HG03108 (cell line): ENCODE results near the gene S100PBP.
A peak's percentile ranks its signal among the peaks of the same experiment; 100 is the strongest.
"Not testable (repeated sequence)": the region's sequence is repeated elsewhere in the genome, so short reads cannot be mapped to it uniquely, and the experiment has no call there.

Experiments used
- ATAC-seq: cut with Tn5 transposase; IDR thresholded peaks from one replicate; pipeline ENCODE4 v1.9.1; 2021; ENCODE audit warnings: moderate library complexity; ENCODE audit not compliant: unreplicated experiment

The S100PBP gene

DNA sequence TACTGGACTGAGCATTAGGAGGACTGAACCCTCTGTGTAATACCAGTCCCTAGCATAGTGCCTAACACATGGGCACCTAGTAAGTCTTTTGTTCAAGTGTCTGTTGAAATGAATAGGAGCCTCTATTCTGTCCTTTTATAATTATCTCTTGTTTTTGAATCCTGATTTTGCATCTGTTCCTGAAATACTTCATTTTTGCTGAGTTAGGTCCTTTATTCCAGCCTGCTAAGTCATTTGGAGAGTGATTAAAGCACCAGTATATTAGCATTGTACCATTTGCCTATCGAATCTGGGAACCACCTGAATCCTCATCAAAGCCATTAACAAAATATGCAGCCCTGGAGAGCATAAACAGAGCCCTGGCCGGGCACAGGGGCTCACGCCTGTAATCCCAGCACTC is 32.6 kb upstream of the S100PBP start:
- no peak for ATAC-seq

DNA sequence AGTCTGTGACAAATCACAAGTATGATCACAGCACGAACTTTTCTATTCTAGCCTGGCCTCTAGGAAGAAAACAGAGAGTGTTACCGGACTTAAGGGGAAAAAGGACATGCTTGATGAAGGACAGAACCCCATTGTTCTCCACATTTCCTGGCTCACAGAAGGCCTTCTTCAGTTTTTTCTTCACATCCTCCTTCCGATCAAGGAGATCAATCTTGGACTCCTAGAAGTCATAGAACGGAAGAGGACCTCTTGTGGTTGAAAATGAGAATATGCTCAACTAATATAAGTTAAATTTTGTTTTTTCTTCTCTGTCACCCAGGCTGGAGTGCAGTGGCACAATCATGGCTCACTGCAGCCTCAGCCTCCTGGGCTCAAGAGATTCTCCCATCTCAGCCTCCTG is 30.6 kb upstream of the S100PBP start:
- no peak for ATAC-seq

DNA sequence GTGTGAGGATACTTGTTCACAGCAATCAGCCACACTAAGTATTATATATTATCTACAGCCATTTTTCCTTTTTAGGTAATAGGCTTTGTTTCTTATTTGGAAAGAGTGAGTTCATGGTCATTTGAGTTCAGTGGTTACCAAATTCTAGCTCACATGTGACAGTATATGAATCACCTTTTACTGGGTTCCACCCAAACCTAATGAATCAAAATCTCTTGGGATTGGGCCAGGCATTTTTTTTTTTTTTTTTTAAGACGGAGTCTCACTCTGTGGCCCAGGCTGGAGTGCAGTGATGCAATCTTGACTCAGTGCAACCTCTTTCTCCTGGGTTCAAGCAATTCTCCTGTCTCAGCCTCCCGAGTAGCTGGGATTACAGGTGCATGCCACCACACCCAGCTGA is 28.1 kb upstream of the S100PBP start:
- not testable (repeated sequence) for ATAC-seq

DNA sequence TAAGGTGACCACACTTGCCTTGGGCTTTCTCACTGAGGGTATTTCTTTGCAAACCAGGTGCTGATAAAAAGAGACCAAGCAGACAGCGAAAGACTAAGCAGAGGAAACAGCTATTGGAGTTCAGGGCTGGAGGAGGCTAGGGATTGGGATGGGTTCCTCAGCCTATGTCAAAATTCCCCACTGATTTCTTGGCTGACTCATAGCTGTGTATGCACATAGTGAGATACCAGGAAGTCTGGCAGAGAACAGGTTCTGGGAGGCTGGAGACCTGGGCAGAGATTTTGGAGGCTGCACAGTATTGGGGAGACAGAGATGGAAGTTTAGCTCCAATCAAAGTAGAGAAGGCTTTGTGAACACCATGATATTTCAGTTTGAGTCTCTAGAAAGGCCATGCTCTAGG is 25.6 kb upstream of the S100PBP start:
- ATAC-seq: no peak

DNA sequence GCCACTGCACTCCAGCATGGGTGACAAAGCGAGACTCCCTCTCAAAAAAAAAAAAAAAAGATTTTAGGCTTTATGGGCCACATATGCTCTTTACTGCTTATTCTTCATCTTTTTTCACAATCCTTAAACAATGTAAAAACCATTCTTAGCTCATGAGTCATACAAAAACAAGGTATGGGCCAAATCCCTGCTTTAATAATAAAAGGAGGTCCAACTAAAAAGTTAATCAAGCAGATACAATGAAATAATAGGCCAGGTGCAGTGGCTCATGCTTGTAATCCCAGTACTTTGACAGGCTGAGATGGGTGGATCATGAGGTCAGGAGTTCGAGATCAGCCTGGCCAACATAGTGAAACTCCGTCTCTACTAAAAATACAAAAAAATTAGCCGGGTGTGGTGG is 21.7 kb upstream of the S100PBP start:
- not testable (repeated sequence) for ATAC-seq

DNA sequence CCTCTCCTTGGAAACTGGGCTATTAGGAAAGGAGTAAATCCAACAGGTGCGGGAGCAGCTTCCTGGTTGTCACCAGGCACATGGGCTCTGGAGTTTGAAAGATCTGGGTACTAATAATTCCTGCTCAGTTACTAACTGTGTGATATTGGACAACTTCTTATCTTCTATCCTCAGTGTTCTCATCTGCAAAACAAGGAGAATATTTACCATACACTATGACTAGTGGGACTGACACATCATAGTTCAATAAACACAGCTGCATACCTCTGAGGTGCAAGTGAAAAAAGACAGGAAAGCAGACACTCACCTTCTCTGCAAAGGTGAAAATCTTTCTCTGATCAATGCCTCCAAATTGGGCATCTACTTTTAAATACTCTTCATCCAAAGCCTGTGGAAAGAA is 20.0 kb upstream of the S100PBP start:
- ATAC-seq: no peak

DNA sequence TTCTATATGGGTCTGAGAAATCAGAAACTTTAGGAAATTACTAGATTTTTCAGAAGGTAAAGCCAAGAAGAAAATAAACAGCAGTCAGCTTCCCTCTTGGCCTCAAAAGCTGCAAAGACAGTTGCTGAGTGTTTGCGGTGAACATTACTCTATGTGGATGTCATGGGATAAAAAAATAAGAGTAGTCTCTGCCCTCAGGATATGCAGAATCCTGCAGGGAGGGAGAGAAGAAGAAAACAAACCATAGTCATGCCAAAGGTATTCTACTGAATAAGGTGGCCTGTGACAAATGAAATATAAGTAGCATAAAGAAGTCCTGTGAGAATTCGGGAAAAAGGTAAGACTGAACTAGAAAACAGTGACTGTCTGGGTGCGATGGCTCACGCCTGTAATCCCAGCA is 19.3 kb upstream of the S100PBP start:
- ATAC-seq: no peak

DNA sequence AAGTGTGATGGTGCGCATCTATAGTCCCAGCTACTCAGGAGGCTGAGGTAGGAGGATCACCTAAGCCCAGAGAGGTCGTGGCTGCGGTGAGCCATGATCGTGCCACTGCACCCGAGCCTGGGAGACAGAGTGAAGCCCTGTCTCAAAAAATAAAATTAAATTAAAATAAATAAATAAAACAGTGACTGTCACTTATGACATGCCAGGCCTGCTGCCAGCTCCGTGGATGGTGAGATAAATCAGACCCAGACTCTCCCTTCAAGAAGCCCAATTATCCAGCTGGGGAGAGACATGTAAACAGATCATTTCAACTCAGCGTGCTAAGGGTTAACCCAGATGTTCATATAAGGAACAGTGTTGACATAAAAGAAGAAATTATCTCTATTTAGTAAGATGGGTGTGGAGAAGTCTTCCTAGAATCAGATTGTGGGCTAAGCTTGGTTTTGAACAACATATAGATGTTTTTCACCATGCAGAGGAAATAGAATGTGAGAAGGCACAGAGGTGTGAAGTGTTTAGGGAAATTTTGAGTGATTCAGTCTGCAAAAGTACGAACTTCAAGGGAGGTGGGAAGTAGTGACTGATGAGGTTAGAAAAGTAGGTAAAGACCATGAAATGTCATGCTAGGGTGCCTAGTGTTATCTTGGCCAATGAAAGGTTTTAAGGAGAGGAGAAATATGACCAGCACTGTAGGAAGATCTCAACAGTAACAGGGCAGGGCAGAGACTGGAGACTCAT is 18.6 kb upstream of the S100PBP start:
- no peak for ATAC-seq

DNA sequence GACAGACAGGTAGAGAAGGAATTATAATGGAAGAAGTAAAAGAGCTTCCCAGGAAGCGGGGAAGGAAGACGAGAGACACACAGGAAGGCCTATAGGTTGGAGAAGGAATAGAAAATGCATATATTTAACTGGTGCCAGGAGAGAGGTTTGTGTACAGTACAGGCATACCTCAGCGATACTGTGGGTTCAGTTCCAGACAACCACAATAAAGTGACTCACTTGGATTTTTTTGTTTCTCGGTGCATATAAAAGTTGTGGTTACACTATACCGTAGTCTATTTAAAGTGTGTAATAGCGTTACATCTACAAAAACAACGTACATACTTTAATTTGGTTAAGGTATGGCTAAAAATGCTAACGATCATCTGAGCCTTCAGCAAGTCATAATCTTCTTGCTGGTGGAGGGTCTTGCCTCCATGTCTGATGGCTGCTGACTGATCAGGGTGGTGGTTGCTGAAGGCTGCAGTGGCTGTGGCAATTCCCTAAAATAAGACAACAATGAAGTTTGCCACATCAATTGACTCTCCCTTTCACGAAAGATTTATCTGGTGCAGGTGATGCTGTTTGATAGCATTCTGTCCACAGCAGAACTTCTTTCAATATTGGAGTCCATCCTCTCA is 16.2 kb upstream of the S100PBP start:
- no peak for ATAC-seq

DNA sequence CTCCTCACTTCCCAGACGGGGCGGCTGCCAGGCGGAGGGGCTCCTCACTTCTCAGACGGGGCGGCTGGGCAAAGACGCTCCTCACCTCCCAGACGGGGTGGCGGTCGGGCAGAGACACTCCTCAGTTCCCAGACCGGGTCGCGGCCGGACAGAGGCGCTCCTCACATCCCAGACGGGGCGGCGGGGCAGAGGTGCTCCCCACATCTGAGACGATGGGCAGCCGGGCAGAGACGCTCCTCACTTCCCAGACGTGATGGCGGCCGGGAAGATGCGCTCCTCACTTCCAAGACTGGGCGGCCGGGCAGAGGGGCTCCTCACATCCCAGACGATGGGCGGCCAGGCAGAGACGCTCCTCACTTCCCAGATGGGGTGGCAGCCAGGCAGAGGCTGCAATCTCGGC is 13.0 kb upstream of the S100PBP start:
- not testable (repeated sequence) for ATAC-seq

DNA sequence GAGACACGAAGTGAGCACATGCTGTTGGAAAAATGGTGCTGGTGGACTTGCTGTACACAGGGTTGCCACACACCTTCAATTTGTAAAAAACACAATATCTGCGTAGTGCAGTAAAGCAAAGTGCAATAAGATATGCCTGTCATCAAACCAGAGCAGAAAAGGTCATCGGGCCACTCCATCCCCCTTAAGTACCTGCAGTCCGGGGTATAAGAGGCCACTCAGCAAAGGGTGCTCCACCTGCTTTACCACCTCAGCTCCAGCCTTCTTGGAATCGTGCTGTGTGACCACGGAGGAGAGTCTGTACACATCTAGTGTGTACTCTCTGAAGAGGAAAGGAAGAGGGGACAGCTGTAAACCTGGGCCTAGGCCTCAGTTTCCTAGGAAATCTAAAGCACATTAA is 11.2 kb upstream of the S100PBP start:
- ATAC-seq: no peak

DNA sequence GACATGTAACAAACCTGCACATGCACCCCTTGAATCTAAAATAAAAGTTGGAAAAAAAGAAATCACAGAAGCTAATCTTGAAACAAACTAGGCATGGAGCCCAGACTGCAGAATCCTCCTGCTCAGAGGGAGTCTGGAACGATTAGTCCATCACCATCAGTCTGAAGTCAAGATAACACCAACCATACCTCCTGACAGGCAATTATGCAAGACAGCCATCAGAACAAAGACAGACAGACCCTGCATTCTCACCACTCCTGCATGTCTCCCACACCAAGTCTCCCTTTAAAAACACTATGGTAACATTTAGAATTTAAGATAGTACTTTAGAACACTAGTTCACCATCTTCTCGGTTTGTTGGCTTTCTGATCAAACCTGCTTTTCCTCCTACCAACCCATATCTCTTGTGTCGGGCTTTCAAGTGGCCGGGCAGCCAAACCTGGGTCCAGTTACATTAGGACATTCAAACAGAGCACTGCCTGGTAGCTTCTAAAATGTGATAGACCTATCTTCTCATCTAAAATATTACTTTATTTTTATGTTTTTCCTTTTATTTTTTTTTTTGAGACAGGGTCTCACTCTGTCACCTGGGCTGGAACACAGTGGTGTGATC is 10.4 kb upstream of the S100PBP start:
- ATAC-seq: no peak

DNA sequence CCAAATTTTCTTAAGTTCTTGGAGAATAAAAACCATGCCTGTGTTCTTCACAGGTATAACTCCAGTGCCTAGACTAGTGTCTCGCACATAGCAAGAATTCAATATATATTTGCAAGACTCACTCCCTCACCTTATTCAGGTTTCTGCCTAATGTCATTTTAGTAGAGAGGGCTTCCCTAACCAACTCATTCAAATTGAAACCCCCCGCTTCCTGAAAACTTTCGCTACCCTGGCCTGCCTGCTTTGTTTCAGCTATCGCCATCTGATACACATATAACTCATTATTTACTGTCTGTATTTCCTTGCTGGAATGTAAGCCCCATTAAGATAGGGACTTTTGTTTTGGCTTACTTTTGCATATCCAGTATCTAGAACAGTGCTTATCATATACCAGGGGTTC is 8.9 kb upstream of the S100PBP start:
- no peak for ATAC-seq

DNA sequence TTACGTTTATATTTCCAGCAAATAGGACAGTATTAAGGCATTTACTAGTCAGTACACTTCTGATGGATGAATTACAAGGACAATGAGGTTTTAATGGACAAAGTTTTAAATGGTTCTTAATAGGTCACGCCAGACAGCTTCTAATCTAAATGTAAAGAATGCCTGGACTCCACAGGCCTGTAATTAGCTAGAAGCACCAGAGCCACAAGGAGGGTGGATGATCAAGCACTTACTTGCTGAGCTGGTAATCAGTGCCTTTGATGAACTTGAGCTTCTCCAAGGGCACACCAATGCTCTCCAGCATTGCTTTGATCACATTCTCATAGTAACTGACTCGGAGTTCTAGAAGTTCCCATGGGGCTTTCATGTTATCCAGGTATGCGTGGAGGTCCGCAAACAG is 7.1 kb upstream of the S100PBP start:
- no peak for ATAC-seq

DNA sequence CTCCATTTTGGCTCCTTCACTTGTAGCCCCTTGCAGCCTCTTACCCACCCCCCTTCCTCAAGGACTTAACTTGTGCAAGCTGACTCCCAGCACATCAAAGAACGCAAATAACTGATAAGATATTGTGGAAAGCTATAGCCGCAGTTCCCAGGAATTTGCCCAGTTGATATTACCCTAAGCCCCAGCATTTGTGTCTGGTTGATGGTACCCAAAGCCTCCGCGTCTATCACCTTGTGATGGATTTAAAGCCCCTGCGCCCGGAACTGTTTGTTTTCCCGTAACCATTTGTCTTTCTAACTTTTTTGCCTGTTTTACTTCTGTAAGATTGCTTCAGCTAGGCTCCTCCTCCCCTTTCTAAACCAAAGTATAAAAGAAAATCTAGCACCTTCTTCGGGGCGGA is 6.2 kb upstream of the S100PBP start:
- ATAC-seq: no peak

DNA sequence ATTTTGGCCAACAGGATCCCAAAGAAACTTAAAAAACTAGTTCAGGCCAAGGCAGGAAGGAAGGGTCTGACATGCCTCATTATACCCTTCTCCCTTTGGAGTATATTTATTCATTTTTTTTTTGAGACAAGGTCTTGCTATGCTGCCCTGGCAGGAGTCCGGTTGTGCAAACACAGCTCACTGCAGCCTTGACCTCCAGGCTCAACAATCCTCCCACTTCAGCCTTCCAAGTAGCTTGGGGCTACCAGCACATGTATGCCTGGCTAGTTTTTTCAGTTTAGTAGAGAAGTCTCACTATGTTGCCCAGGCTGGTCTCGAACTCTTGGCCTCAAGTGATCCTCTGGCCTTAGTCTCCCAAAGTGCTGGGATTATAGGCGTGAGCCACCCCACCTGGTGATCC is 5.5 kb upstream of the S100PBP start:
- no peak for ATAC-seq

DNA sequence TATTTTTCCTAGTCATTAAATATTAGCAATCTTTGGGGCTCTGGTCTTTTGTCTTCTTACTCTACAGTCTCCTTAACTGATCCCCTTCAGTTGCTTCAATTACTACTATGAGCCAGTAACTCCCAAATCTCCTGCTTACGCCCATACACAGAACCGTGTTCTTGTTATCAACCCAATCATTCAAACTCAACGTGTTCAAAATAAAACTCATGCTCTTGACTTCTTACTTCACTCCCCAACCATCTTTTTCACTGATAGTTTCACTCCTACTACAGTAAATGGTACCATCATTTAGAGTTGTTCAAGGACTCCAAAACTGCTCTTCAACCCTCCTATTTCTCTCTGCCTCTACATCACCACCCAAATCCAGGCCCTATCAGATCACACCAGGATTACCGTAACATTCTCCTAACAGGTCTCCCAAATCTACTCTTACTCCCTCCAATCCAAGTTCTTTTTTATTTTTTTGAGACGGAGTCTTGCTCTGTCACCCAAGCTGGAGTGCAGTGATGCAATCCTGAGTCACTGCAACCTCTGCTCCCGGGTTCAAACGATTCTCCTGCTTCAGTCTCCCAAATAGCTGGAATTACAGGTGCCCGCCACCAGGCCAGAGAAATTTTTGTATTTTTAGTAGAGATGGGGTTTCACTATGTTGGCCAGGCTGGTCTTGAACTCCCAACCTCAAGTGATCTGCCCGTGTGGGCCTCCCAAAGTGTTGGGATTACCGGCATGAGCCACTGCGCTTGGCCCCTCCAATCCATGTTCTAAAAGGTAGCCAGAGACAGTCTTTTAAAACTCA is 3.3 kb upstream of the S100PBP start:
- no peak for ATAC-seq

DNA sequence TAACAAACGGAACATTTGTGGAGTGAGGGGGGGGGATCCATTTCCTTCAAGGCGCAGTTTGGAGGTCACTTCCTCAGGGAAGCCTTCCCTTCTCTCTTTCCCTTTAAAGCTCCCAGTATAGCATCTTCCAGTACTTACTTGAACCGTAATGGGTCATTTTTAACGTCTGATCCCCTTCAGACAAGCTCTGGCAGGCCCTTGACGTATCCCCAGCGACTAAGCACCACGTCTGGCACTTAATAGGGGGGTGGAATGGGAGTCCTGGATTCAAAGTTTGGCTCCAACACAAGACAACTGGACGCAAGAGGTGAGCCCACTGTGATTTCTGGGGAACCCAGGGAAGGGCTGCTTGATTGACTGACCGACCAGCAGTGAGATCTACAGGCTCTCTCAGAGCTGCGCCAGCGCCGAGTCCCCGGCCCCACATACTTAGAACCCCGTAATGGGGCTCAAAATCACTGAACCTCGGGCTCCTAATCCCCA is 736 bp upstream of the S100PBP start:
- ATAC-seq: no peak

DNA sequence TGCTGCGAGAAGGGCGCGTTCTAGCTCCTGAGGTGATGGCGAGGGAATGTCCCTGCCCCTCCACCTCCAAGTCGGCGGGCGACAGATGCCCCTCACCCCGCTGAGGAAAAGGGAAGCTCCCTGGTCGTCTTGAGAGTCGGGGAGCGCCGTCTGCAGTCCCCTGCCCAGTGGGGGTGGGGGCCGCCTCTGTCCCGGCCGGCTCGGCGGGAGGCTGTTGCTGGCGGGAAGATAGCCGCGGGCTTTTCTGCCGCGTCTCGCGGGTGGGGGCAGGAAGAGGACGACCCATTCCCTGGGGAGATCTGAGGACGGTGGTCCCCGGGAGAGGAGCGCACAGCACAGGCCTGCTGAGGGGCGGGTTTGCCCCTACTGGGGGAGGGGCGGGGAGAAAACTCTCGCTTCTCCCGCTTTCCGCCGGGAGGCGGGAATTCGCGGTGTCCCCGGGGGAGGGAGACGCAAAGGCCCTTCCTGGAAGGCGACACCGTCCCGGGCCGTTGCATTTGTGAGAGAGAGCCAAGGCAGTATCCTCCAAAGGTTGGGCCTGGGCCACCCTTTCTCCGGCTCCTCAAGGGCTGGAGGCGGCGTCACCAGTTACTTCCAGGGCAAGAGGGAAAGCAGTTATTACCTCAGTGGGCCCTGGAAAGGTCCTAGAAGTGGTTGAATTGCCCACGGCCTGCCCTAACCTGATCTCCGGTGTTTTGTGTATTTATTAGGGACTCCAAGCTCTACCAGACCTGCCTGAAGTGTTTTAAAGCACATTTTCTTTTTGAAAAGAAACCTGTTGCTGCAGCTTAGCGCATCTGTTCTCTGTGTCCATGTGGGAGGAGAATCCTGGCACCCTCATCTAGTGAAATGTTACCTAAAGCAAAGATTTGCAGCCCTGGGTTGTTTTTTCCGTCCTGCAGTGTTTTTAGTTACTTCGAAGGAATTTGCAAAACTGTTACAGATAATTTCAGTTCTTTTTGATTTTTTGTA is 648 bp downstream of the S100PBP start:
- peak; percentile 5 for ATAC-seq

DNA sequence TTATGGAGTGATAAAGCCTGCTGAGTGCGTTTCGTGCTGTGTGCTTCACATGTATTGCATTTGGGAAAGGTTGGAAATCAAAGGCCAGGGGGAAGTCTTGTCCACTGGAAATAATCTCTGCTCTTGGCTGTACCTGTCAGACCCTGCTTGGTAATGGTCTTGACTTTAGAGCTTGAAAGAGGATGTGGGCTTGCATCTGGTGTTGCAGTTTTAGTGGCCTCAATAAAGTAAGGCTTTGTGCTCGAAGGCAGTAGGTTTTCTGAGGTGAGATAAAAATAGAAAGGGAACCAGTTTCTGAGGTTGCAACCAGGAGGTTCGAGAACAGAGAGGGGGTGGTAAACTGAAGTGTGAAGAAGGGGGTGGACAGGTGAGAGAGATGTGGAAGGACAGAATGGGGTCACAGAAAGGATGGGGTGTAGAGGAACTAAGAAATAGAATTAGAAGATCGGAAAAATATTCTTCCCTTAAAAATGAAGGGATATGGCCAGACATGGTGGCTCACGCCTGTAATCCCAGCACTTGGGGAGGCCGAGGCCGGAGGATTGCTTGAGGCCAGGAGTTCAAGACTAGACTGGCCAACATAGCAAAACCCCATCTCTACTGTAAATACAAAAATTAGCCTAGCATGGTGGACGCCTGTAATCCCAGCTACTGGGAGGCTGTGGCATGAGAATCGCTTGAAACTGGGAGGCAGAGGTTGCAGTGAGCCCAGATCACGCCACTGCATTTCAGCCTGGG is 1.5 kb downstream of the S100PBP start:
- peak; percentile 43 for ATAC-seq
